Measurements from ENCODE around the gene UMAD1.

Gene UMAD1

DNA sequence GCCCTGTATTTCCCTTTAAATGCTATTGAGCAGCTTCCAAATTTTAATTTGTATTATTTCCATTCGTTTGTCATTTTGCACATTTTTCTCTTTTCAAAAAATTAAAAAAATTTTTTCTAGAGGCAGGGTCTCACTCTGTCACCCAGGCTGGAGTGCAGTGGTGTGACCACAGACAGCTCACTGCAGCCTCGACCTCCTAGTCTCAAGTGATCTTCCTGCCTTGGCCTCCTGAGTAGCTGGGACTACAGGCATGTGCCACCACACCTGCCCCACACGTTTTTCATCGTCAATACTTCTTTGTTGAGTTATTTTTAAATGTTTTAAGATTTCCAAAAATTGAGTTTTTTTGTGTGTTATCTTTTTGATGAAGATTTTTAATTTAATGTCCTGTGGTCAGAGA lies 73.2 kb downstream of the UMAD1 start:
- 100% methylated on average over 1 of the region's 4 CpGs for WGBS (ENCODE audit: extremely low coverage, insufficient coverage, insufficient read length)
- no peak overlapping the region for H3K27ac ChIP-seq (ENCODE audit: low read depth, low read length)

GRCh38 chr7:7718492-7718891 lies 77.9 kb downstream of the UMAD1 start, which contains the start of gene RPA3:
Gene RPA3, minus strand, starts transcription at chr7:7718607. Its CDS starts 78,189 bp downstream, at chr7:7640418.
- H4K12ac ChIP-seq (ENCODE audit: low read depth, low read length) = no peak within 1 kb of the TSS
- H4K8ac ChIP-seq (ENCODE audit: low read depth, low read length) = no peak within 1 kb of the TSS
- H3K4me2 ChIP-seq (ENCODE audit: low read length) = no peak within 1 kb of the TSS
- H3K27me3 ChIP-seq (ENCODE audit: insufficient read depth, low read length) = no peaks in the 10 kb centered on the region
- no peak within 1 kb of the TSS for H3K4me3 ChIP-seq (ENCODE audit: low read depth, low read length)
- no peak within 1 kb of the TSS for H3K27ac ChIP-seq (ENCODE audit: low read depth, low read length)
- H3K14ac ChIP-seq (ENCODE audit: low read length) = no peak within 1 kb of the TSS
- no peak within 1 kb of the TSS for H3K23ac ChIP-seq (ENCODE audit: low read length)
- no peaks in the 10 kb centered on the region for H3K9me3 ChIP-seq (ENCODE audit: insufficient read depth, low read depth, low read length)
- no peaks in the 10 kb centered on the region for H3K4me1 ChIP-seq (ENCODE audit: control insufficient read depth in 1 of 2, insufficient read depth in 2 of 2, low read length in 2 of 2)
- H2BK12ac ChIP-seq (ENCODE audit: low read length) = no peak within 1 kb of the TSS
- H2BK5ac ChIP-seq (ENCODE audit: low read depth, low read length, poor library complexity) = no peak within 1 kb of the TSS
- H2AFZ ChIP-seq (ENCODE audit: insufficient read depth, low read length, poor library complexity) = no peak within 1 kb of the TSS
- no CpG with 5 or more reads among the region's 1 CpG for WGBS (ENCODE audit: extremely low coverage, insufficient coverage, insufficient read length)
- no peak within 1 kb of the TSS for H3K4ac ChIP-seq (ENCODE audit: low read depth, low read length)
- H3K9ac ChIP-seq (ENCODE audit: low read length) = no peak within 1 kb of the TSS
- H3K18ac ChIP-seq (ENCODE audit: low read length) = no peak within 1 kb of the TSS
- no peak within 1 kb of the TSS for H4K91ac ChIP-seq (ENCODE audit: low read depth, low read length)
- H2AK5ac ChIP-seq (ENCODE audit: low read length) = no peak within 1 kb of the TSS
- H3K79me1 ChIP-seq (ENCODE audit: low read length) = no peaks in the 10 kb centered on the region
- H3K36me3 ChIP-seq (ENCODE audit: control insufficient read depth in 1 of 2, insufficient read depth in 2 of 2, low read length in 2 of 2) = no peaks in the 10 kb centered on the region
- H2BK120ac ChIP-seq (ENCODE audit: insufficient read depth, low read length, poor library complexity) = no peak within 1 kb of the TSS
- DNase-seq = no peak
- no peaks in the 10 kb centered on the region for H3K79me2 ChIP-seq (ENCODE audit: control insufficient read depth, insufficient read depth, low read length, poor library complexity)

More for the DNA sequence above, 73.2 kb downstream of the UMAD1 start:
- DNase-seq = no peak
- no peaks in the 10 kb centered on the region for H3K36me3 ChIP-seq (ENCODE audit: control insufficient read depth in 1 of 2, insufficient read depth in 2 of 2, low read length in 2 of 2)
- H2BK12ac ChIP-seq (ENCODE audit: low read length) = no peak overlapping the region
- H3K23ac ChIP-seq (ENCODE audit: low read length) = no peak overlapping the region
- no peak overlapping the region for H3K4ac ChIP-seq (ENCODE audit: low read depth, low read length)
- H2BK5ac ChIP-seq (ENCODE audit: low read depth, low read length, poor library complexity) = no peak overlapping the region
- H3K4me3 ChIP-seq (ENCODE audit: low read depth, low read length) = no peak overlapping the region
- no peak overlapping the region for H3K9ac ChIP-seq (ENCODE audit: low read length)
- H4K12ac ChIP-seq (ENCODE audit: low read depth, low read length) = no peak overlapping the region
- H4K91ac ChIP-seq (ENCODE audit: low read depth, low read length) = no peak overlapping the region
- H4K8ac ChIP-seq (ENCODE audit: low read depth, low read length) = no peak overlapping the region
- H3K9me3 ChIP-seq (ENCODE audit: insufficient read depth, low read depth, low read length) = no peaks in the 10 kb centered on the region
- H3K18ac ChIP-seq (ENCODE audit: low read length) = no peak overlapping the region
- no peaks in the 10 kb centered on the region for H3K27me3 ChIP-seq (ENCODE audit: insufficient read depth, low read length)
- H3K79me2 ChIP-seq (ENCODE audit: control insufficient read depth, insufficient read depth, low read length, poor library complexity) = no peaks in the 10 kb centered on the region
- no peak overlapping the region for H2AFZ ChIP-seq (ENCODE audit: insufficient read depth, low read length, poor library complexity)
- H2AK5ac ChIP-seq (ENCODE audit: low read length) = no peak overlapping the region
- H3K4me2 ChIP-seq (ENCODE audit: low read length) = no peak overlapping the region
- H3K14ac ChIP-seq (ENCODE audit: low read length) = no peak overlapping the region
- H3K79me1 ChIP-seq (ENCODE audit: low read length) = peaks cover 3% of the 10 kb centered on the region
- peaks cover 0 to 2% of the 10 kb centered on the region in 2 experiments for H3K4me1 ChIP-seq (ENCODE audit: control insufficient read depth in 1 of 2, insufficient read depth in 2 of 2, low read length in 2 of 2)
- no peak overlapping the region for H2BK120ac ChIP-seq (ENCODE audit: insufficient read depth, low read length, poor library complexity)

DNA sequence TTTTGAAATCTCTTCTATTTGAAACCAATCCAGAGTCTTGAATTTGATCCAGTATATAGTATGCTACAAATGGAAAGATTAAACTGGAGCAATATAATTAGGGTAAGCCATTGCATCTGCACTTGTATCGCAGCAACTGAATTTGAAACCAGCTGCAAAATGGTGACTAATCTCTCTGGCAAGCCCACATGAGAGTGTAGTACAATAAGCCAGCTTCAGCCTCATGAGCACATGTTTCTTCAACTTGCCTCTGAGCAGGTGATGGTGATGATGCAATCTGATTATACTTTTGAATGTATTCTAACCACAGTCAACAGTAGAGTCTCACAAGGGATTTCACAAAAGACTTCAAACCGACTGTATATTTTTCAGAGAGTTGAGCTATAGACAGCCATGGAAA lies 78.7 kb downstream of the UMAD1 start:
- no peak overlapping the region for H3K4me3 ChIP-seq (ENCODE audit: low read depth, low read length)
- H3K36me3 ChIP-seq (ENCODE audit: control insufficient read depth in 1 of 2, insufficient read depth in 2 of 2, low read length in 2 of 2) = no peaks in the 10 kb centered on the region
- no peak overlapping the region for H4K91ac ChIP-seq (ENCODE audit: low read depth, low read length)
- no peaks in the 10 kb centered on the region for H3K79me2 ChIP-seq (ENCODE audit: control insufficient read depth, insufficient read depth, low read length, poor library complexity)
- no peak overlapping the region for H3K4me2 ChIP-seq (ENCODE audit: low read length)
- no peak overlapping the region for H2AFZ ChIP-seq (ENCODE audit: insufficient read depth, low read length, poor library complexity)
- no peak overlapping the region for H3K18ac ChIP-seq (ENCODE audit: low read length)
- H3K27ac ChIP-seq (ENCODE audit: low read depth, low read length) = no peak overlapping the region
- H3K9me3 ChIP-seq (ENCODE audit: insufficient read depth, low read depth, low read length) = no peaks in the 10 kb centered on the region
- H3K23ac ChIP-seq (ENCODE audit: low read length) = no peak overlapping the region
- DNase-seq = peak; percentile 41 to 78
- H3K27me3 ChIP-seq (ENCODE audit: insufficient read depth, low read length) = no peaks in the 10 kb centered on the region
- H3K14ac ChIP-seq (ENCODE audit: low read length) = no peak overlapping the region
- no peak overlapping the region for H4K12ac ChIP-seq (ENCODE audit: low read depth, low read length)
- no CpG with 5 or more reads among the region's 2 CpGs for WGBS (ENCODE audit: extremely low coverage, insufficient coverage, insufficient read length)
- no peak overlapping the region for H2BK5ac ChIP-seq (ENCODE audit: low read depth, low read length, poor library complexity)
- H3K79me1 ChIP-seq (ENCODE audit: low read length) = no peaks in the 10 kb centered on the region
- H3K4ac ChIP-seq (ENCODE audit: low read depth, low read length) = no peak overlapping the region
- no peak overlapping the region for H2BK12ac ChIP-seq (ENCODE audit: low read length)
- H3K9ac ChIP-seq (ENCODE audit: low read length) = no peak overlapping the region
- no peaks in the 10 kb centered on the region for H3K4me1 ChIP-seq (ENCODE audit: control insufficient read depth in 1 of 2, insufficient read depth in 2 of 2, low read length in 2 of 2)
- no peak overlapping the region for H2AK5ac ChIP-seq (ENCODE audit: low read length)
- no peak overlapping the region for H4K8ac ChIP-seq (ENCODE audit: low read depth, low read length)
- no peak overlapping the region for H2BK120ac ChIP-seq (ENCODE audit: insufficient read depth, low read length, poor library complexity)

DNA sequence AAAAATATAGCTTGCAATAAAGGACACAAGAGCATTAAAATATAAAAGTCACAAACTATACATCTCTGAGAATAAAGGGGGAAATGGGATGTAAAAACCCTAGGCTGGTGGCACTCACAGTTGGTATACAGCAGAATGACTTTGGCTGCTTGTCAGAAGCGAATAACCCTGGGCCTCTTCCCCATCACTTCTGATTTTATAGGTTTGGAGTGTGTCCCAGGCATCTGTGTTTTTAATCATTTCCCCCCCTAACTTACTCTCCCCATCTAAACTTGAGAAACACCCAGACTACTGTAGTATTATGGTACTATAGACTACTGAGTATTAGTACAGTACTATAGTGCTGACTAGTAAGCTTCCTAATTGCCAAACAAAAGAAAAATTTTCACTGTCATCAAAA lies 79.6 kb downstream of the UMAD1 start:
- H2AK5ac ChIP-seq (ENCODE audit: low read length) = no peak overlapping the region
- H4K12ac ChIP-seq (ENCODE audit: low read depth, low read length) = no peak overlapping the region
- H3K4me1 ChIP-seq (ENCODE audit: control insufficient read depth in 1 of 2, insufficient read depth in 2 of 2, low read length in 2 of 2) = no peaks in the 10 kb centered on the region
- no peak overlapping the region for H3K18ac ChIP-seq (ENCODE audit: low read length)
- H3K79me2 ChIP-seq (ENCODE audit: control insufficient read depth, insufficient read depth, low read length, poor library complexity) = no peaks in the 10 kb centered on the region
- DNase-seq = no peak
- H3K4me2 ChIP-seq (ENCODE audit: low read length) = no peak overlapping the region
- H3K14ac ChIP-seq (ENCODE audit: low read length) = no peak overlapping the region
- H2AFZ ChIP-seq (ENCODE audit: insufficient read depth, low read length, poor library complexity) = no peak overlapping the region
- H4K8ac ChIP-seq (ENCODE audit: low read depth, low read length) = no peak overlapping the region
- WGBS (ENCODE audit: extremely low coverage, insufficient coverage, insufficient read length) = no CpG with 5 or more reads among the region's 1 CpG
- H3K4ac ChIP-seq (ENCODE audit: low read depth, low read length) = no peak overlapping the region
- no peak overlapping the region for H3K23ac ChIP-seq (ENCODE audit: low read length)
- H3K27ac ChIP-seq (ENCODE audit: low read depth, low read length) = no peak overlapping the region
- no peak overlapping the region for H3K4me3 ChIP-seq (ENCODE audit: low read depth, low read length)
- no peak overlapping the region for H4K91ac ChIP-seq (ENCODE audit: low read depth, low read length)
- H2BK12ac ChIP-seq (ENCODE audit: low read length) = no peak overlapping the region
- no peaks in the 10 kb centered on the region for H3K79me1 ChIP-seq (ENCODE audit: low read length)
- no peaks in the 10 kb centered on the region for H3K9me3 ChIP-seq (ENCODE audit: insufficient read depth, low read depth, low read length)
- no peak overlapping the region for H3K9ac ChIP-seq (ENCODE audit: low read length)
- no peak overlapping the region for H2BK120ac ChIP-seq (ENCODE audit: insufficient read depth, low read length, poor library complexity)
- no peaks in the 10 kb centered on the region for H3K36me3 ChIP-seq (ENCODE audit: control insufficient read depth in 1 of 2, insufficient read depth in 2 of 2, low read length in 2 of 2)
- no peaks in the 10 kb centered on the region for H3K27me3 ChIP-seq (ENCODE audit: insufficient read depth, low read length)
- no peak overlapping the region for H2BK5ac ChIP-seq (ENCODE audit: low read depth, low read length, poor library complexity)

Data from trophoblast cell (in vitro differentiated cells and primary cell).